Lower leg skin (tissue), 3 donors: ENCODE measurements around the gene RGS4.

ENCODE experiments used
- CTCF ChIP-seq, 3 donors: fragments of 450-650 bp; IDR thresholded peaks; one replicate each; pipeline ENCODE4 v1.5.1; 2016; ENCODE audit warnings: antibody characterized with exemption in 3 of 3, mild to moderate bottlenecking in 3 of 3, moderate library complexity in 2 of 3
- POLR2A ChIP-seq, 2 donors: fragments of 450-650 bp; IDR thresholded peaks; one replicate each; pipeline ENCODE4 v1.6.1; 2016 to 2017; ENCODE audit warnings: antibody characterized with exemption in 2 of 2, mild to moderate bottlenecking in 1 of 2, moderate library complexity in 1 of 2

GRCh38 chr1:163093169-163093568 lies 24.0 kb downstream of the RGS4 start:
- TF ChIP-seq CTCF (IDR thresholded peaks at IDR 0.05) (no peak), POLR2A (IDR thresholded peaks at IDR 0.05) (no peak)
